HEK293 (cell line): ENCODE measurements around the gene FAM83E.

Source experiments
- CTCF ChIP-seq: fragments of 450-650 bp; formaldehyde crosslinking; IDR thresholded peaks from 2 replicates; pipeline ENCODE4 v1.5.1; 2016; ENCODE audit warnings: missing biosample characterization, missing genetic modification characterization
- ELK4 ChIP-seq: IDR thresholded peaks from 2 replicates; pipeline ENCODE4 v1.6.1; 2011; ENCODE audit warnings: mild to moderate bottlenecking, low read depth, low read length, borderline replicate concordance
- FEZF1 ChIP-seq: fragments of 450-650 bp; formaldehyde crosslinking; IDR thresholded peaks from 2 replicates; pipeline ENCODE4 v1.5.1; 2016; ENCODE audit warnings: missing biosample characterization, missing genetic modification characterization
- INSM2 ChIP-seq: fragments of 450-650 bp; formaldehyde crosslinking; IDR thresholded peaks from 2 replicates; pipeline ENCODE4 v1.5.1; 2016; ENCODE audit warnings: missing biosample characterization, missing genetic modification characterization
- KLF7 ChIP-seq: fragments of 450-650 bp; formaldehyde crosslinking; IDR thresholded peaks from 2 replicates; pipeline ENCODE4 v1.5.1; 2016; ENCODE audit warnings: missing biosample characterization, missing genetic modification characterization, borderline replicate concordance
- PRDM10 ChIP-seq: fragments of 450-650 bp; formaldehyde crosslinking; IDR thresholded peaks from 2 replicates; pipeline ENCODE4 v1.5.1; 2016; ENCODE audit warnings: missing biosample characterization, missing genetic modification characterization
- PRDM6 ChIP-seq: fragments of 450-650 bp; formaldehyde crosslinking; IDR thresholded peaks from 2 replicates; pipeline ENCODE4 v1.5.1; 2017; ENCODE audit warnings: missing biosample characterization, missing genetic modification characterization
- SP7 ChIP-seq: fragments of 450-650 bp; formaldehyde crosslinking; IDR thresholded peaks from 2 replicates; pipeline ENCODE4 v1.5.1; 2016; ENCODE audit warnings: missing biosample characterization, missing genetic modification characterization
- TRIM28 ChIP-seq: IDR thresholded peaks from 2 replicates; pipeline ENCODE4 v1.6.1; 2011; ENCODE audit warnings: low read length, control low read depth, borderline replicate concordance
- YY2 ChIP-seq: fragments of 450-650 bp; formaldehyde crosslinking; IDR thresholded peaks from 2 replicates; pipeline ENCODE4 v1.5.1; 2016; ENCODE audit warnings: missing biosample characterization, missing genetic modification characterization
- ZBTB6 ChIP-seq: fragments of 450-650 bp; formaldehyde crosslinking; IDR thresholded peaks from 2 replicates; pipeline ENCODE4 v1.5.1; 2017; ENCODE audit warnings: missing biosample characterization, missing genetic modification characterization
- ZNF155 ChIP-seq: fragments of 450-650 bp; formaldehyde crosslinking; IDR thresholded peaks from 2 replicates; pipeline ENCODE4 v1.5.1; 2016; ENCODE audit warnings: missing biosample characterization, missing genetic modification characterization
- ZNF239 ChIP-seq: fragments of 450-650 bp; formaldehyde crosslinking; IDR thresholded peaks from 2 replicates; pipeline ENCODE4 v1.5.1; 2016; ENCODE audit warnings: missing biosample characterization, missing genetic modification characterization
- ZNF266 ChIP-seq: fragments of 450-650 bp; formaldehyde crosslinking; IDR thresholded peaks from 2 replicates; pipeline ENCODE4 v1.5.1; 2016; ENCODE audit warnings: missing biosample characterization, missing genetic modification characterization, low read depth
- ZNF324 ChIP-seq: fragments of 450-650 bp; formaldehyde crosslinking; IDR thresholded peaks from 2 replicates; pipeline ENCODE4 v1.5.1; 2016; ENCODE audit warnings: missing biosample characterization, missing genetic modification characterization
- ZNF362 ChIP-seq: fragments of 450-650 bp; formaldehyde crosslinking; IDR thresholded peaks from 2 replicates; pipeline ENCODE4 v1.5.1; 2016; ENCODE audit warnings: missing biosample characterization, missing genetic modification characterization
- ZNF391 ChIP-seq: fragments of 450-650 bp; formaldehyde crosslinking; IDR thresholded peaks from 2 replicates; pipeline ENCODE4 v1.5.1; 2016; ENCODE audit warnings: low read depth, missing biosample characterization, missing genetic modification characterization, borderline replicate concordance
- ZNF558 ChIP-seq: fragments of 450-650 bp; formaldehyde crosslinking; IDR thresholded peaks from 2 replicates; pipeline ENCODE4 v1.5.1; 2016; ENCODE audit warnings: missing biosample characterization, missing genetic modification characterization
- ZNF571 ChIP-seq: fragments of 450-650 bp; formaldehyde crosslinking; IDR thresholded peaks from 2 replicates; pipeline ENCODE4 v1.5.0; 2017; ENCODE audit warnings: missing biosample characterization, missing genetic modification characterization

The FAM83E gene

GRCh38 chr19:48624067-48624594, 9.3 kb upstream of the FAM83E start (continued):
- peak; percentile 96 for TF ChIP-seq PRDM10 (tag by site-specific recombination)
- TF ChIP-seq ZNF324 (tag by site-specific recombination): no peak
- no peak for TF ChIP-seq ZBTB6 (tag by site-specific recombination)
- peak; percentile 92 for TF ChIP-seq YY2 (tag by site-specific recombination)
- TF ChIP-seq KLF7 (tag by site-specific recombination): no peak
- no peak for TF ChIP-seq ZNF571 (tag by site-specific recombination)
- TF ChIP-seq SP7 (tag by site-specific recombination): no peak; the same call in 1 of the 2 replicates
- TF ChIP-seq ZNF239 (tag by site-specific recombination): no peak
- no peak for TF ChIP-seq INSM2 (tag by site-specific recombination)
- no peak for TF ChIP-seq CTCF (tag by site-specific recombination)
- no peak for TF ChIP-seq ZNF391 (tag by site-specific recombination)
- TF ChIP-seq FEZF1: no peak
- TF ChIP-seq ZNF266 (tag by site-specific recombination): no peak
- TF ChIP-seq PRDM6 (tag by site-specific recombination): no peak
- TF ChIP-seq ELK4: no peak
- TF ChIP-seq ZNF155 (tag by site-specific recombination): no peak
- TF ChIP-seq ZNF558 (tag by site-specific recombination): no peak
- TF ChIP-seq ZNF362 (tag by site-specific recombination): no peak
- no peak for TF ChIP-seq TRIM28
